ENCODE results near the gene FAM222B.
A peak's percentile ranks its signal among the peaks of the same experiment; 100 is the strongest.
"Not testable (repeated sequence)": the region's sequence is repeated elsewhere in the genome, so short reads cannot be mapped to it uniquely, and the experiment has no call there.

Gene FAM222B

GRCh38 chr17:28744972-28745785, 97.4 kb downstream of the FAM222B start:
- DNase-seq = peak; percentile 86

- DNase-seq = no peak
Measured at GRCh38 chr17:28744104-28744971, 98.3 kb downstream of the FAM222B start.

GRCh38 chr17:28743243-28744103, 99.1 kb downstream of the FAM222B start, which contains the start of gene TRAF4:
Gene TRAF4 (plus strand): TSS chr17:28744011. CDS start chr17:28744113, 102 bp downstream.
- DNase-seq = peak; percentile 90

- DNase-seq = no peak
Measured at GRCh38 chr17:28741358-28742349, 100.9 kb downstream of the FAM222B start.

- DNase-seq = no peak
Measured at GRCh38 chr17:28740406-28741357, 101.9 kb downstream of the FAM222B start.

- DNase-seq = no peak
Measured at GRCh38 chr17:28738680-28739384, 103.8 kb downstream of the FAM222B start.

DNA sequence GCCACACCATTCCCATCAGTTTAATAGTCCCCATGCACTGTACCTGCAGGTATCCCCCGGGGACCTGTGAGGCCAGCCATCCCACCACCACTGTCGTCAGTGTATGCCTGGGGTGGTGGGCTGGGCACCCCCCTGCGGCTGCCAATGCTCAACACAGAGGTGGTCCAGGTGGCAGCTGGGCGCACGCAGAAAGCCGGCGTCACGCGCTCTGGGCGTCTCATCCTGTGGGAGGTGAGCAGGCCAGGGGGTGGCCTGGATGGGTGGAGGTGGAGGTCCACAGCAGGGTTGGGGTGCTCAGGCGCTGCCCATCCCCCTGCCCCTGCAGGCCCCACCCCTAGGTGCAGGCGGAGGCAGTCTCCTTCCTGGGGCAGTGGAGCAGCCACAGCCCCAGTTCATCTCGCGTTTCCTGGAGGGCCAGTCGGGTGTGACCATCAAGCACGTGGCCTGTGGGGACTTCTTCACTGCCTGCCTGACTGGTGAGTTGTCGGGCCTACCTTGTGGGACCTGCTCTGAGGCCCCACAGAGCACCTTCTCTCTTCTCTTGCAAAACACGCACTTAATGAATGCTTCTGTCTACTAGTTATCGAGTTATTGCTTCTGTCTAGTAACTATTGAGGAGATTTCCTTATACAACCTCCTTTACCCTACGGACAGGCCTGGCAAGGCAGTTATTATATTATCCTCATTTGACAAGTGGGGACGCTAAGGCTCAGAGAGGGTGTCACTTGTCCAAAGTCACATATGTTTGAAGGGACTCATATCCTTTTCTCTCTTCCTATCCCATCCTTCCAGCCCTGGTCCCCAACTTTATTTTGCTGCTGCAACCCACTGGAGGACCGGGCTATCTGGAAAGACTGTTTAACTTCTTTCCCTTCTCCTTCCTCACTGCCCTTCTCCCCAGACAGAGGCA, 104.6 kb downstream of the FAM222B start:
- peak; percentile 54 for DNase-seq

DNA sequence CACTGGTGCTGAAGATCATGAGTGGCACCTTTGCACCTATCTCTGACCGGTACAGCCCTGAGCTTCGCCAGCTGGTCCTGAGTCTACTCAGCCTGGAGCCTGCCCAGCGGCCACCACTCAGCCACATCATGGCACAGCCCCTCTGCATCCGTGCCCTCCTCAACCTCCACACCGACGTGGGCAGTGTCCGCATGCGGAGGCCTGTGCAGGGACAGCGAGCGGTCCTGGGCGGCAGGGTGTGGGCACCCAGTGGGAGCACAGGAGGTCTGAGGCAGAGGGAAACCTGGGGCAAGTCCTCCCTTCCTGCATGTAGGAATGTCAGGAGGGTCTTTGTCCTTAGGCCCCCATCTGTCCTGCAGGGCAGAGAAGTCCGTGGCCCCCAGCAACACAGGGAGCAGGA, 105.3 kb downstream of the FAM222B start:
- no peak for DNase-seq

DNA sequence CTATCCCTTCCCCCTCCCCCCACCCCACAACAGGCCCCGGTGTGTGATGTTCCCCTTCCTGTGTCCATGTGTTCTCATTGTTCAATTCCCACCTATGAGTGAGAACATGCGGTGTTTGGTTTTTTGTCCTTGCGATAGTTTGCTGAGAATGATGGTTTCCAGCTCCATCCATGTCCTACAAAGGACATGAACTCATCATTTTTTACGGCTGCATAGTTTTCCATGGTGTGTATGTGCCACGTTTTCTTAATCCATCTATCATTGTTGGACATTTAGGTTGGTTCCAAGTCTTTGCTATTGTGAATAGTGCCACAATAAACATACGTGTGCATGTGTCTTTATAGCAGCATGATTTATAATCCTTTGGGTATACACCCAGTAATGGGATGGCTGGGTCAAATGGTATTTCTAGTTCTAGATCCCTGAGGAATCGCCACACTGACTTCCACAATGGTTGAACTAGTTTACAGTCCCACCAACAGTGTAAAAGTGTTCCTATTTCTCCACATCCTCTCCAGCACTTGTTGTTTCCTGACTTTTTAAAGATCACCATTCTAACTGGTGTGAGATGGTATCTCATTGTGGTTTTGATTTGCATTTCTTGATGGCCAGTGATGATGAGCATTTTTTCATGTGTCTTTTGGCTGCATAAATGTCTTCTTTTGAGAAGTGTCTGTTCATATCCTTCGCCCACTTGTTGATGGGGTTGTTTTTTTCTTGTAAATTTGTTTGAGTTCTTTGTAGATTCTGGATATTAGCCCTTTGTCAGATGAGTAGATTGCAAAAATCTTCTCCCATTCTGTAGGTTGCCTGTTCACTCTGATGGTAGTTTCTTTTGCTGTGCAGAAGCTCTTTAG, 106.4 kb downstream of the FAM222B start:
- not testable (repeated sequence) for DNase-seq

DNA sequence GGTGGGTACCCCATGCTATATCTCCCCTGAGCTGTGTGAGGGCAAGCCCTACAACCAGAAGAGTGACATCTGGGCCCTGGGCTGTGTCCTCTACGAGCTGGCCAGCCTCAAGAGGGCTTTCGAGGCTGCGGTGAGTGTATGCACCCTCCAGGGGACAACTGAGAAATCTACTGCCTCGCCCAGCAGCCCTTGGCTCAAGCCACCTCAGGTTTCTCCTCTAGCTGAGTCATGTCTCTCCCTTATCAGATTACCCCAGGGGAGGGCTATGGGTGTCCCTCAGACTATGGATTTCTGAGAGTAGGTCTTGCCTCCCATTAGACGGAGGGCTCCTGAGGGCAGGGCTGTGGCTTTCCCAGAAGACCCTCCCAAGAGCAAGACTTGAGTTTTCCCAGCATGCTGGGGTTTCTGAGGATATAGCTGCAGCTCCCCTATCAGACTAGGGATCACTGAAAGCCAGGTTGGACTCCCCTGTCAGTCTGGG, 107.3 kb downstream of the FAM222B start:
- no peak for DNase-seq

GRCh38 chr17:28734712-28735241, 107.8 kb downstream of the FAM222B start:
- DNase-seq = no peak

GRCh38 chr17:28733346-28733745, 109.2 kb downstream of the FAM222B start:
- no peak for DNase-seq

- DNase-seq = no peak
Measured at GRCh38 chr17:28729950-28730330, 112.7 kb downstream of the FAM222B start.

DNA sequence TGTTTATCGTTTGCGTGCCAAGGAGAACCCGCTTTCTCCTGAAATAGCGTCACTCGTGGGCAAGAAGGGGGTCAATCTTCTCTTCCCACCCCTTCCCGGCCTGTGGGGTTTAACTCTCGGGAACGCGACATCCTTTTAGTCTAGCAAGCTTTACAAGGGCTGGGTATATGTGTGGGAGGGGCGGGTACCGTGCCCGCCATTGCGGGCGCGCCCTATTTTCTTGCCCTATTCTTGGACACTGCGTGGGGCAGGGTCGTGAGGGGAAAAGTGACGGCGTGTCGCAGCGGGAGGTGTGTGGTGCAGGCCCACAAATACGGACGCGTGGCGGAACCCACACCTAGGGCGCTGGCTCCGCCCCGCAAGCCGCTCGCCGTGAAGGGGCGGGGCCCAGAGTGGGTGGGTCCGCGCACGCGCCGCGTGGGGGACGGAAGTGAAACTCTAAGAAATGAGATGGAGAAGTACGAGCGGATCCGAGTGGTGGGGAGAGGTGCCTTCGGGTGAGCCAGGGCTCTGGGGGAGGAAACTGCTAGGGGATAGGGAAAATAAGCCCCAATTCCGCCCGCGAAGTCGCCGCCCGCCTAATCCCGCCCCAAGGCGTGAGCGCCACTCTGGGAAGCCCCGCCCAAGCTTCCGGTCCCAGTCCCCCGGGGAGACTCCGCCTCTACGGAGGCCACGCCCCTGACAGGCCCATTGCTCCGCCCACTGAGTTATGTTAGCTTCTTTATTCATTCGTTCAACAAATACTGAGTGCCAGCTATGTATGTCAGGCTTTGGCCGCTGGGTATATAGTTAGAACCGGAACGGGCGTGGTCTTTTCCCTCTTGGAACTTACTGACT, 114.0 kb downstream of the FAM222B start, which contains the start of gene NEK8:
Gene NEK8 (plus strand): TSS at position 425 of the 837 bp plus-strand sequence. CDS start 26 bp downstream, at position 451.
- peak; percentile 97 for DNase-seq

DNA sequence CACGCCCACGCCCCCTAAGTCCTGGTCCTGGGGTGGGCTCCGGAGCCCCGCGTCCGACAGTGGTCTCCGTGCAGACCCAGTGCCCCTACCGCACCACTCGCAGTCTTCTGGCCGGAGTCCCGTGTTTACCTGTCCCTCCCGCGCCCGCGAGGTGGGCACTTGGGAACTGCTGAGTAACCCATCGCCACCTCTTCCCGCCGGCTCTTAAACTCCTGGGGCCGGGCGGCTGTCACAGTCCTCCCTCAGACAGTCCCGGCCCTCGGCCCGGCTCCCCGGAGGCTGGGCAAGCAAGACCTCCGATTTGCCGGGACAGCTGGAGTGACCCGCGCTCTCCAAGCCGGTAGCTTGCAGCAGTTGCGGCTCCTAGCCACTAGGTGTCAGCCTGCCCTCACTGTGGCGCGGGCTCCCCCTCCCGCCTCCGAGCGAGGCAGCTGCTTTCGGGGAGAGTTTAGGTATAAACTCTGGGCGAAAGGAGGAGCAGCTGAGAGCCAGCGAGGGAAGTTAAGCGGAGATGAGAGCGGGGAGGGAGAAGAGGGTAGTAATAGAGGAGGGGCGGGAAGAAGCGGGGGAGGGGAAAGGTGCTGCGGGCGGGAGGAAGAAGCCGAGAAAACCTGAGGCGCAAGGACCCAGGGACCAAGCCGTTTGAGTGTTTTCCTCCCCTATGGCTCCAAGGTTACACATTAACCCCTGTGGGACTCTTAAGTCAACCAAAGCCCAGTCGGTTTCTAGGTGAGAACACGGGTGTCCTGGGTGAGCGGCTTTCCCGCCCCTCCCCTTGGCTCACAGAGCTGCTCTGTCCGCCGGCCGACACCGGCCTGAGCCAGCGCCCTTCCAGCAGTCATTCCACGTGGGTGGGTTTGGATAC, 115.7 kb downstream of the FAM222B start:
- peak; percentile 98 for DNase-seq

All from NCI-H526 treated with DMSO at 0.1 percent for 48 hours (cell line).